ENCODE data around the gene STK16.
A peak's percentile ranks its signal among the peaks of the same experiment; 100 is the strongest.
"Not testable (repeated sequence)": the region's sequence is repeated elsewhere in the genome, so short reads cannot be mapped to it uniquely, and the experiment has no call there.

STK16 gene

DNA sequence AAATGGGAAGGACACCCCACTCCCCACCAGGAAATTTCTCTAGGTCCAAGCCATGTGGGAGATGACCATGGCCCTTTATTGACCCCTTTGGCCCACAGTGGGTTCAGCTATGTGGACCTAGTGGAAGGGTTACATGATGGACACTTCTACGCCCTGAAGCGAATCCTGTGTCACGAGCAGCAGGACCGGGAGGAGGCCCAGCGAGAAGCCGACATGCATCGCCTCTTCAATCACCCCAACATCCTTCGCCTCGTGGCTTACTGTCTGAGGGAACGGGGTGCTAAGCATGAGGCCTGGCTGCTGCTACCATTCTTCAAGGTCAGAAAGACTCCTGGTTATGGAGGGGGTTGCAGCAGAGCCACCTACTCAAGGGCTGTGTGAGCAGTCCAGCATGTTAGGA lies 1.3 kb downstream of the STK16 start:
- no peak for DNase-seq

DNA sequence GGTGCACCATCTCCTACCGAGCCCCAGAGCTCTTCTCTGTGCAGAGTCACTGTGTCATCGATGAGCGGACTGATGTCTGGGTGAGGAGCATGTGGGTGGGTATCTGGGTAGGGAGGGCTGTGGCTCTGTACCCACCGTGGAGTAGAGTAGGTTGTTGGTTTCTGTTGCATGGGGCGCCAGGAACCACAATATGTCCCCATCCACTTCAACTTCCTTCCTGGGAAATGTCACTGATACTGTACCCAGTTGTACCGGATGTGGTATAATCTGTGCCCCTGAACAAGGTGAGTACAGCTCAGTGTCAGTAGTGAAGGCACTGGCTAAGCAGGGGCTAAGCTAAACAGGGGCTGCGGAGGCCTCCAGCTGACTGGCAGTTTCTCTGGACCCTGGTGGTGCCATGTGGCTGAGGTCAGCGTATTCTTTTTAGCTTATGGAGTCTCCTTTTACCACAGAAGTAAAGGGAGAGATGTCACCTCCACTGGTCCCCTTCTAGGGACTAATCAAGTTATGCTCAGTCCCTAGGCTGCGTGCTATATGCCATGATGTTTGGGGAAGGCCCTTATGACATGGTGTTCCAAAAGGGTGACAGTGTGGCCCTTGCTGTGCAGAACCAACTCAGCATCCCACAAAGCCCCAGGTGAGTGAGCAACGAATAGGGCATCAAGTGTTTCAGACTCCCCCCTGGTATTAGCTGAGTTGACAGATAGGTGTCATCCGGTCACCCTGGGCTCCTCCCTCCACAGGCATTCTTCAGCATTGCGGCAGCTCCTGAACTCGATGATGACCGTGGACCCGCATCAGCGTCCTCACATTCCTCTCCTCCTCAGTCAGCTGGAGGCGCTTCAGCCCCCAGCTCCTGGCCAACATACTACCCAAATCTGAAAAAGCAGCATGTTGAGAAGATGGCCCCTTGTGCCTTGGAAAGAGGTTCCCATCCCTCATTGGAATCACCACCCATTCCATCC lies 2.7 kb downstream of the STK16 start:
- DNase-seq = no peak

DNA sequence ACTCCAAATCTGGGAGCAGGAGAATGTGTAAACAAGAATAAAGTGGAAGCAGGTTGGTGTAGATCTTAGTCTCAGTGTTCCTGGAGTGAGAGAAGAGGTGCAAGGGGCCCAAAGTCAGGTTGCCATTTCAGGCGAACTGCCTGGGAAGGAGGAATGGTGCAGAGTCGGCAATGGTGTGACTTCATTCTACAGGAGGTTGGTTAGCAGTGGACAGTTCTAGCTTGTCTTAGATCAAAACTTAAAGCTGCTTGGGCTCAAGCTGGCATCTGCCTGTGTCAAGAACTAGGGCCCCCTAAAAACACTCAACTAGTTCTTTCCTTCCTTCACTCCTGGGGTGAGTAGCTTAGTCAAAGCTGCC lies 3.5 kb downstream of the STK16 start:
- no peak for DNase-seq

DNA sequence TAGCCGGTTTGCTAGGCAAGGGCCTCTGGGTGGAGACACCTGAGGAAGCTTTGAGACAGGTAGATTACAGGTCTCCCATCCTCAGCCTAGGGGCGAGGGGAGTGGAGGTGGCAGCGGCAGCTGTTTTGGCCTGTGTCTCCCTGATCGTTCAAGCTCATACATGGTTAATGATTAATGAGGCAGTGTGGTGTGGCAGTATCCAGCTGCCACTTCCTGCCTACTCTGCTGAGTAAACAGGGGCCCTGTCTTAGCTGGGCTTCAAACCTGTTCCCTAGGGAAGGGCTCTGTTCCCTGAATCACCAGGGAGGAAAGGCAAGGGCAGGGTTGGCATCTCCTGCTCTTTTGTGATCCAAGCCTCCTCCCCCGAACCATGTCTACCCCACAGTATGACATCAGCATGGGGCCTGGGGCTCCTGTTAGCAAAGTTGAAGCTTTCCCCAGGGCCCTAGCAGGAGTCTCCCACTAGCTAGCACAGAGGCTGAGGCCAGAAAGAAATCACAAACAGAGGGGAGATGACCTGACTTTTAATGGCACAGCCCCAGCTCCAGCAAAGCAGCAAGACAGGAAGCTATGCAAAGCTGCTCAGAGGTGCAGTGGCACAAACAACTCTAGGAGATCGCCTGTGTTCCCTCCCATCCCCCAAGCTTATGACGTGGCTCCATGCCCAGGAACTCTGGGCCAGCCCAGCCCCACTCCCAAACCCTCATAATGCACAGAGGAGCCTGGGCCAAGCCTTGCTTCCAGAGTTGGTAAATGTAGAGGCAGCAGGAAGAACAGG lies 4.1 kb downstream of the STK16 start:
- DNase-seq = no peak

DNA sequence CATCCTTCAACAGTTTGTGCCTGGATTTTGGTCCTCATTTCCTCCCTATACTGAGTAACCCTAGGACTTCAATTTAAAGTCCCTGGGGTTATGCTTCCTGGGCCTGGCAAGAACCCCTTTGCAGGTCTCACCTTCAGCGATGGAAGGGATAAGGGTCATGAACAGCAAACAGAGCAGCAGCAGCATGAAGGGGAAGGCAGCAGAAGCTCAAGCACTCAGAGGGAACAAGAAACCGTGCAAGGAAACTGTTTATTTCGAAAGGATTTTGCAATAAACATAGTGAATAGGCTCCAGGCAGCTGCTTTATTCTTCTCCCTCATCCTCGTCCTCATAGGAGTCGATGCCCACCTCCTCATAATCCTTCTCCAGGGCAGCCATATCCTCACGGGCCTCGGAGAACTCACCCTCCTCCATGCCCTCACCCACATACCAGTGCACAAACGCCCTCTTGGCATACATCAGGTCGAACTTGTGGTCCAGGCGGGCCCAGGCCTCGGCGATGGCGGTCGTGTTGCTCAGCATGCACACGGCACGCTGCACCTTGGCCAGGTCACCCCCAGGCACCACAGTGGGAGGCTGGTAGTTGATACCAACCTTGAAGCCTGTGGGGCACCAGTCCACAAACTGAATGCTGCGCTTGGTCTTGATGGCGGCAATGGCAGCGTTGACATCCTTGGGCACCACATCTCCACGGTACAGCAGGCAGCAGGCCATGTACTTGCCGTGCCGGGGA lies 4.9 kb downstream of the STK16 start:
- DNase-seq = no peak

DNA sequence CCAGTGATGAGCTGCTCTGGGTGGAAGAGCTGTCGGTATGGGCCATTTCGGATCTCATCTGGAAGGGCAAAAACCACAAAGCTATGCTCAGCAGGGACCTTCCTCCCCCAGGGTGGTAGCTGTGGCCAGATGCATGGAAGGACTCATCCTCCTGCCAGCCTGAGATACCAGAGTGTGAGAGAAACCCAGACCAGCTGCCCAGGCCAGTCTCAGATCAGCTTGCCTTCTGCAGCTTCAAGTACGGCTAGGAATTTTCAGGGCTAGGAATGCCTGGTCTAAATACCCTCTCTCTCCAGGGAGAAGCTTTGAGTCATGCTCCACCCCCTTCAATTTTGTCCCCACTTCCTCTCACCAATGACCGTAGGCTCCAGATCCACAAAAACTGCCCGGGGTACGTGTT lies 6.4 kb downstream of the STK16 start:
- DNase-seq = no peak

DNA sequence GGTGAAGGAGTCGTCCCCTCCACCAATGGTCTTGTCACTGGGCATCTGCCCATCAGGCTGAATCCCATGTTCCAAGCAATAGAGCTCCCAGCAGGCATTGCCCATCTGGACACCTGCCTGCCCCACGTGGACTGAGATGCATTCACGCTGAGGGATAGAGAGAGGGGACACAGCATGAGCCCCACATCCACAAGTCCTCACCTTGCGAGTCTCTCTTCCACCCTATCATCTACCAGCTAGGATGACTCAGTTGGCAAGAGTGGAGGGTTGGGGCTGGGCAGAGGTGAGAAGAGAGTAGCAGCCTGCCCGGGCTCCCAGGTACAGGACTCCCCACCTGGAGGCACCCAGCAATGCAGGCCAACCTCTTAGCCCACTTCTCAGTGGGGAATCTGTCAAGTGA lies 6.8 kb downstream of the STK16 start:
- DNase-seq = no peak

DNA sequence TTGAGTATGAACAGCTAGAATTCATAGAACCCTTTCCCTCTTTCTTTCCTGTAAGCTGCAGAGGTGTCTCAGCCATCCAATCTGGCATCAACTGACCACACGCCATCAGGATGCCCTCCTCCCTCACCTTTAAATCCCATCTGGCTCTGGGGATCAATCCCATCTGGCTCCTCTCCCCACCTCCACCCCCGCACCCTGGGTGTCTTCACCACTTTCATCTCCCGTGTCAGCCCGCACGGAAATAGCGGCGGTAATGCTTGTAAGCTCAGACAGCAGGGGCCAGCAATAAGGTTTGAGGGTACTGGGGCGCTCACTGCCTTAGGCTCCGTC lies 7.3 kb downstream of the STK16 start:
- DNase-seq = no peak

DNA sequence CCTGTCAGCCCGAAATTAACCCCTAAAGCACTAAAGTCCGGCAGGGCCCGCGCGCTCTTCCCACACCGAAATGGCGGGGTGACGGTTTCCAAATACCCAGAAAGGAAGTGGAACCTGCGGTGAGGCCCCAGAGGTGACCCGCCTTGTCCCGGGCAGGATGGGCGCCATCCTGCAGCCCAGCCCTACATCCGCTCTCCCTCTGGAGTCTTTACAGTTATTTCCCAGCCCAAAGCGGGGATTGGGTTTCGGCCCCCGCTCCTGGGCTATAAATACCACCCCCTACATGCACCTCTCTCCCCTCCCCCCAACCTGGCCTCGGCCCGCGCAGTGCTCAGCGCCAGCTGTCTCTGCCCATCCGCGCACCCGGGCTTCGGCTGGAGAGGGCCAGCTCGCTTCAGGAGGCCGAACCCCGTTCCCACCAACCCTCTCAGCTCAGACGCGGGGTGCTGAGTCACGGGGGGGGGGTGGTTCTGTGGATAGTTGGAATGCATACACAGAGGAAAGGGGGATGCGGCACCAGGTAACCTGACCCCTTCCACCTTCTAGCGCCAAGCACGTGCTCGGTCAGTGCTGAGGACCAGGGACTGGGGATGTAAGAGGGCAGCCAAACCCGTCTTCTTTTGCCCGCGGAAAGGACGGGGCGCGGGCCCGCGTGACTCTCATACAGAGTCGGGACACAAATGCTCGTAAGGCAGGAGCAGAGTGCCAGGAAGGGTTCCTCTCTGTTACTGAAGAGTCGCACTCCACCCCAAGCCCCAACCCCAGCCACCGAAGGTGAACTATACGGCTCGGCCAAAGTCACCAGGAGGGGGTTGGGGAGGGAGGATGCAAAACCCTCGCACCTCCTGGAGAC lies 7.8 kb downstream of the STK16 start, which contains the start of gene TUBA4B:
TSS of gene TUBA4B (plus strand) at position 344 of the 853 bp plus-strand sequence. CDS start at position 509, 165 bp downstream.
- DNase-seq = no peak

DNA sequence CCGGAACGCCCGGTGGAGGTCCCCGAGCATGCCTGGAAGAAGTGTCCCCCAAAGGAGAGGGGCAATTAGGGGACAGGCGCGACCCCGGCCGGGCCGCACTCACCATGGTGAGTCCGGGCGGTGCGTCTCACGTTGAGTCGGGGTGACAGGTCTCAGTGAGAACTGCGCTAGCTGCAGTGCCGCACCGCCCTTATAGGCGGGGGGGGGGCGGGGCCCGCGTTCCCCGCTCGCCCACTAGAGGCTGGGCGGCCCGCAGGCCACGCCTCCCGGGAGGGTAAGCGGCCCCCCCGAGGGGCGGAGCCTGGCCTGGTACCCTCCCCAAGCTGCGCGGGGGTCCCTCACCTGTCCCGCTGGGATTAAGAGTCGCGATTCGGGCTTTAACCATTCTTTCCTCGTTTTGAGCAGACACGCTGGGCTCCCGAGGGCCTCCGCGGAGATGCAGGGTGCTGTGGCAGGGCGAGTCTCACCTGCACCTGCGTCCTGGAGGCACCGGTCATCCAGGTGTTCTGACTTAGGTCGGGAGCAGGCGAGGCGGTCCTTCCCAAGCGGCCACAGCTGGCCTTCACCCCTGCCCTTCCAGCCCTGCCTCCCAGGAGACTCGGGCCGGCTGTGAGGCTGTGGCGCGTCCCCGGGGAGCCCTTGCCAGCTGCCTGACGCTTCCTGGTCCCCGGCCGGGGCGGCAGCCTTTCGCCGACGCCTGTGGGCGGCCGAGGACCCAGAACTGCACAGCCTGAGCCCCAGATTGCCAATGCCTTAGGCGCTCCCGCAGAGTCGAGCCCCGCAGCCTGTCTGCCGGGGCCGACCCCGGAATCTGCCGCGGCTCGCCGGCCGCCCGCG lies 8.7 kb downstream of the STK16 start, which contains the start of gene TUBA4A:
TSS of gene TUBA4A (minus strand) at position 166 of the 837 bp plus-strand sequence. CDS start at position 106, 60 bp downstream.
- DNase-seq = peak; percentile 14 to 77

DNA sequence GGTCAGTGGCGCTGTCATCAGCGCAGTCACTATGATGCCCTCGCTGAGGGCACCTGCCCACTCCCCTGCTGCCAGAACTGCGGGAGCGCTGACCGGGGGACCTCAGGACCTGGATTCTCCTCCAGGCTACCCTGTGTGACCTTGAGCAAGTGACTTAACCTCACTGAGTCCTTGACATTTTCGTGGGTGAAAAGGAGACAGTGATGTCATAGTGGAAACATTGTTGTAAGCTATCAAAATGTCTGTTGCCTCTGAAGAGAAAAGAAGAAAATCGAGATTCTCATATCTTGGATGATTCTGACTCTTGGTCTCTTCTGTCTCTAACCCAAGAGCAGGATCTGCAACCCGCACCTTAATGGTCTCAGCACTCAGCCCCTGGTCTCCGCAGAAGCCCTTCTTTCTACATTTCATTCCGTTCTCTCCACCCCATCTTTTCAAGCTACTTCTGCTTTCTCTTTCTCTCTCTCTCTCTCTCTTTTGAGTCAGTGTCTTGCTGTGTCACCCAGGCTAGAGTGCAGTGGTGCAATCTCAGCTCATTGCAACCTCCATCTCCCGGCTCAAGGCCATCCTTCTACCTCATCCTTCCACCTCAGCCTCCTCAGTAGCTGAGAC lies 9.4 kb downstream of the STK16 start:
- no peak for DNase-seq

DNA sequence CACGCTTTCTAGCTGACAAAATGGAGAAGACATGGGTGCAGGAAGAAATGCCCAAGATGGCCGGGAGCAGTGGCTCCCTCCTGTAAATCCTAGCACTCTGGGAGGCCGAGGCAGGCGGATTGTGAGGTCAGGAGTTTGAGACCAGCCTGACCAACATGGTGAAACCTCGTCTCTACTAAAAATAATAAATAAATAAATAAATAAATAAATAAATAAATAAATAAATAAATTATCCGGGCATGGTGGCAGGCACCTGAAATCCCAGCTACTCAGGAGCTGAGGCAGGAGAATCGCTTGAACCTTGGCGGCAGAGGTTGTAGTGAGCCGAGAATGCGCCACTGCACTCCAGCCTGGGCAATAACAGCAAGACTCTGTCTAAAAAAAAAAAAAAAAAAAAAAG lies 13.7 kb downstream of the STK16 start:
- not testable (repeated sequence) for DNase-seq

DNA sequence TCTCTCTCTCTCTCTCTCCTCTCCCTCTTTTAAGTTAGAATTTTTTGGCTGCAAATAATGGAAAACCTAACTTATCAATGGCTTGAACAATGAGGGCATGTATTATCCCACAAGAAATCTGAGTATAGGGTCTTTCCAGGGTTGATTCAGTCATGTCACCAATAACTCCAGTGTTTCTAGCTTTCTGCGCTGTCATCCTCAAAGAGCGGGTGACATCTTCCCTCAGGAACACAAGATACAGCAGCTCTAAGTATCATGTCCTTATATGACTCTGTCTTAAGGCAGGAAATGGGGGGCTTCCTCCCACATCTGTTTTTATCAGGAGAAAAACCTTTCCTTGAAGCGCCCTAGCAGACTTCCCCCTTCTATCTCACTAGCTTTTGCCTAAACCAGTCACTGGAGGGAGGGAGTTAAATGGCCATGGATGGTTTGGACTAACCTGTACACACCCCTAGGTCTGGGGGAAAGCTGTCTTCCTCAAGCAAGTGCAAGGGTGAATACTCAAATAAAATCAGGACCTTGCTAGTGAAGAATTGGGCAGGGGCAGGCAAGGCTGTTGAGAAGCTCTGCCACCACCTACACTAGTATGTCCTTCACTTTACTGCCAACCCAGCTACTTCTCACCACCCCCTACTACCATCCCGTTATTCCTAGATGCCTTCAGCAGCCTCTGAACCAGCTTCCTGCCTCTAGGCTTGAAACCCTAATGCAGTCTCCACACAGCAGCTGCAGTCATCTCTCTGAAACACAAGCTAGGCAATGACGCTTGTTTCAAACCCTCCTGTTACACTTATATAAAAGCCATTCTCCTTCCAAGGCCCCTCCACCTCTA lies 16.0 kb downstream of the STK16 start:
- no peak for DNase-seq

DNA sequence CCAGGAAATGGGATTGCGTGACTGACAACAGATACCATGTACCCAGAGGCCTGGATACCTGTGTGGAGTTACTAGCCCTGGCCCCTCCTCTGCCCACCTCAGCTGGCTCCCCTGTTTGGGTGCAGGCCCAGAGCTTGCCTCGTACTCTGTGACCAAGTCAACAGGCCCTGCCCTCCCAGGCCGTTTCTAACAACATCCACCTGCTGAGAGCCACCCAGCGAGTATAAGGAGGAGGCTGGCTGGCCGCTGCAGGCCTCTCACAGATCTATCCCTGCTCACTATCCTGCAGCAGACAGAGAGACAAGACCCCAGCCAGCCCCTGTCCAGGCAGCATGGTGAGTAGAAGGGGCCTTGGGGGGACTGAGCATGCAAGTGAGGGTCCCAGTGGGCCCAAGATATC lies 21.0 kb downstream of the STK16 start:
- no peak for DNase-seq

DNA sequence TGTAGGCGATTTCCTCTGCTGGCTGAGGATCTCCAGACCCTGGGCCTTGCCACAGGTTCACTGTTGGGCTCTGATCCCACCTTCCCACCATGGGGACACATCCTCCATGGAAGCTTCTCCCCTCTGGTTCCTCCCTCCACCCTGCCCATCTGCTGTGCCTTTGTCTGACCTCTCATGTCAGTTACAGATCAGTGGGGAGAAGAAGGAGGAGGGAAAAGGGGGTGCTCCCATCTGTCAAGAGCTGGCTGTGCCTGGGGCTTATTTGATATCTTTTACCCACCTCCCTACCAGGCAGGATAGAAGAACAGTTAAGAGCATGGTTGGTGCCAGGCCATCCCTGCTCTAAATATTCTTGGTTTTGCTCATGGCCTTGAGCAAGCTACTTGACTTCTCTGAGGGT lies 21.6 kb downstream of the STK16 start:
- DNase-seq = no peak

DNA sequence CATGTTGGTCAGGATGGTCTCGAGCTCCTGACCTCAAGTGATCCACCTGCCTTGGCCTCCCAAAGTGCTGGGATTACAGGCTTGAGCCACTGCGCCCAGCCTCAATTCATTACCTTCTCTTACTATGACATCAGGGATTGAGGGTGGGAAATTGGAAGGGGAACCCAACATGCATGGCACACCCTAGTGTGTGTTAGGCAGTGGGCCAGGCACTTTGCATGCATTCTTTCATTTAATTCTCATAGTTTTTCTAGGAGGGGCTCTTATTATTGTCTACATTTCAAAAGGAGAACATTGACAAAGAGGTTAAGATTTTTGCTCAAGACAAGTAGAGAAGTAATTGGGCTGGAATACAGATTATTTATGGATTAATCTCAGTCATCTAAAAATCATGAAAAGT lies 23.0 kb downstream of the STK16 start:
- DNase-seq = no peak

DNA sequence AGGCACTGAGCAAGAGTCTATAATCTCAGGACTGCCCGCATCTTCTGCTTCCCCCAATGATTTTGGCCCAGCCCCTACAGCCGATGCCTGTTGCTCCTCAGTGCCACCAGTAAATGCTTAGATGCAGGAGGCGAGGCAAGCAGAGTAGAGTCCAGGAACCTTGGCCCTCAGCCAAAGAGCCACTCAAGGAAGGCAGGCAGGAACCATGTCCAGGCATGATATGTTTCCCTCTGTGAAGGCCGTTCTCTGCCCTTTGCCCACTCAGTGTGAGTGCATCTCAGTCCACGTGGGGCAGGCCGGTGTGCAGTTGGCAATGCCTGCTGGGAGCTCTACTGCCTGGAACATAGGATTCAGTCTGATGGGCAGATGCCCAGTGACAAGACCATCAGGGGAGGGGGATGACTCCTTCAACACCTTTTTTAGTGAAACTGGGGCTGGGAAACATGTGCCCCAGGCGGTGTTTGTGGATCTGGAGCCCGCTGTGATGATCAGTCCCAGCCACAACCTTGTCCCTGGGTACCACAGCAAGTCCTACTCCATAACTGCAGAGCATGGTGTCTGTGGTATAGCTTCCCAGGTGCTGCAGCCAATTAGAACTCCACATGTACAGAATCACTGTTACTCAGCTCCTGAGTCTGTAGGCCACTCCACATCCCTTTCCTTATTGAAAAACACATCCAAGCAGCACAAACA lies 24.2 kb downstream of the STK16 start:
- no peak for DNase-seq

DNA sequence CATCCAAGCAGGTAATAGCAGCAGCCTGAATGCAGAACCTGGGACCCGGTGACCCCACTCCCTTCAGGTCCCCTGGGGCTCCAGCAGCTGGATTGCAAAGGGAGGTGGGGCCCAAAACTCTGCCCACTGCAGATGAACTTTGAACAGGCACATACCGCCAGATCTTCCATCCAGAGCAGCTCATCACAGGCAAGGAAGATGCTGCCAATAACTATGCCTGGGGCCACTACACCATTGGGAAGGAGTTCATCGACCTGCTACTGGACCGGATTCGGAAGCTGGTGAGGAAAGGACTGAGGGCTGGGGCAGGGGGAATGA lies 24.7 kb downstream of the STK16 start:
- DNase-seq = no peak

DNA sequence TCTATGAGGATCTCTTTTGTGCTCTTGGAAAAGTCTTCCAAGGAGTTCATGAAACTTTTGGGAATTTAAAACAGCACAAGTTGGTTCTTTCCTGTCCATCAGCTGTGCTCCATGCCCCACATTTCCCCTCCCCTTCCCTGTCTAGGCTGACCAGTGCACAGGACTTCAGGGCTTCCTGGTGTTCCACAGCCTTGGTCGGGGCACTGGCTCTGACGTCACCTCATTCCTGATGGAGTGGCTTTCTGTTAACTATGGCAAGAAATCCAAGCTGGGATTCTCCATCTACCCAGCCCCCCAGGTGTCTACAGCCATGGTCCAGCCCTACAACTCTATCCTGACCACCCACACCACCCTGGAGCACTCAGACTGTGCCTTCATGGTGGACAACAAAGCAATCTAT lies 25.7 kb downstream of the STK16 start:
- DNase-seq = no peak

DNA sequence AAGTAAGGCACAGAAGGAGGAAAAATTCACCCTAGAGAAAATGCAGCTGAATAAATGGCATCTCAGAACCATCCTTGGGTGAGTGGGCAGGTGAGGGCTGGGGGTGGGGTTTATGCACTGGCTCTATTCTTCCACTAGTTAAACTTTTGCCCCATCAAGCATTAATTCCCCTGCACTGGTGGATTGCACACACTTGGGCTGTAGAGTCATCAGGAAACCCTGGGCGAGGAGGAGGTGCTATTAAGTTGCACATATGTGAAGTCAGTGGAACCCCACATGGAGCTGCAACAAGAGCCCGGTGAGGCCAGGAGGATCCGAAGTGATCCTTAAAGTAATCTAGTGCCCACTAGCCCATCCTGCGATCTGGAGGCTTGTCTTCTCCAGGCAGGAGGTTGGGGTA lies 27.1 kb downstream of the STK16 start:
- no peak for DNase-seq

All from NCI-H1930 (cell line).